Calu3 (cell line): ENCODE measurements around the gene RPS19. TPM values are rescaled to one million over a fixed set of nuclear protein-coding genes. Genes with fewer than 3 reads are reported as not detected.

Experiments
- BruUV-seq: library from RNA; stranded (reverse); fragments of 400-500 nt; replicated peaks from 2 replicates; lab custom pipeline; 2021; lab: Mats Ljungman, UMichigan
- CTCF ChIA-PET: fragments of 300-600 bp; sonication (Branson Sonifier 250); formaldehyde crosslinking; loops from one replicate; lab custom pipeline; 2022; ENCODE audit warnings: antibody characterized with exemption; lab: Charles Lee
- DNase-seq: peaks from one replicate; pipeline ENCODE4 v3.0.0; 2022
- H3K27ac Mint-ChIP-seq: one replicate; pipeline ENCODE4 v1.8.0; 2022; ENCODE audit warnings: mixed read lengths; ENCODE audit not compliant: unreplicated experiment
- H3K27me3 Mint-ChIP-seq: one replicate; pipeline ENCODE4 v1.8.0; 2022; ENCODE audit warnings: mixed read lengths; ENCODE audit not compliant: unreplicated experiment
- H3K36me3 Mint-ChIP-seq: one replicate; pipeline ENCODE4 v1.8.0; 2022; ENCODE audit warnings: mild to moderate bottlenecking, moderate library complexity, mixed read lengths; ENCODE audit not compliant: insufficient read depth, unreplicated experiment
- H3K4me1 Mint-ChIP-seq: one replicate; pipeline ENCODE4 v1.8.0; 2022; ENCODE audit warnings: mild to moderate bottlenecking, low read depth, mixed read lengths; ENCODE audit not compliant: unreplicated experiment
- H3K4me3 Mint-ChIP-seq: one replicate; pipeline ENCODE4 v1.8.0; 2022; ENCODE audit warnings: mild to moderate bottlenecking, low read depth, moderate library complexity, mixed read lengths; ENCODE audit not compliant: unreplicated experiment
- H3K9me3 Mint-ChIP-seq: one replicate; pipeline ENCODE4 v1.8.0; 2022; ENCODE audit warnings: low read depth, mixed read lengths; ENCODE audit not compliant: unreplicated experiment
- intact Hi-C: fragments of 100-400 bp; cut with micrococcal nuclease; formaldehyde crosslinking; loops from one replicate; pipeline ENCODE4 v1.10.0; 2022; ENCODE audit not compliant: unreplicated experiment
- total RNA-seq: library from RNA; stranded (reverse); gene quantifications from 2 replicates; pipeline ENCODE4 v1.2.3, GENCODE V29; 2022
- TF ChIP-seq, protein P1 (sequence below): fragments of 200-600 bp; IDR thresholded peaks from one replicate; pipeline ENCODE4 v1.8.0; 2022; ENCODE audit warnings: antibody characterized with exemption; ENCODE audit not compliant: unreplicated experiment

The RPS19 gene
- total RNA-seq, 1 experiment from 2014 or later: 2,220 TPM

DNA sequence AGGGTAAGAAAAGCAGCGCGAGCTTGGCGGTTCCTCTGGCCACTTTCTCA is 15.2 kb upstream of the RPS19 start, which contains the start of gene DMRTC2:
Gene DMRTC2 (plus strand): TSS at position 42 of the 50 bp plus-strand sequence. CDS start 2,387 bp downstream, outside the sequence.
- Mint-ChIP-seq H3K4me3 (no peak within 1 kb of the TSS), H3K9me3 (peaks cover 4% of the 10 kb centered on the region), H3K36me3 (no peaks in the 10 kb centered on the region), H3K4me1 (peaks cover 6% of the 10 kb centered on the region), H3K27me3 (peaks cover 73% of the 10 kb centered on the region), H3K27ac (no peak within 1 kb of the TSS)
- CTCF ChIA-PET: no interaction called here
- DNase-seq: no peak
- intact Hi-C loops: no loop called here
- TF ChIP-seq, protein P1, sequence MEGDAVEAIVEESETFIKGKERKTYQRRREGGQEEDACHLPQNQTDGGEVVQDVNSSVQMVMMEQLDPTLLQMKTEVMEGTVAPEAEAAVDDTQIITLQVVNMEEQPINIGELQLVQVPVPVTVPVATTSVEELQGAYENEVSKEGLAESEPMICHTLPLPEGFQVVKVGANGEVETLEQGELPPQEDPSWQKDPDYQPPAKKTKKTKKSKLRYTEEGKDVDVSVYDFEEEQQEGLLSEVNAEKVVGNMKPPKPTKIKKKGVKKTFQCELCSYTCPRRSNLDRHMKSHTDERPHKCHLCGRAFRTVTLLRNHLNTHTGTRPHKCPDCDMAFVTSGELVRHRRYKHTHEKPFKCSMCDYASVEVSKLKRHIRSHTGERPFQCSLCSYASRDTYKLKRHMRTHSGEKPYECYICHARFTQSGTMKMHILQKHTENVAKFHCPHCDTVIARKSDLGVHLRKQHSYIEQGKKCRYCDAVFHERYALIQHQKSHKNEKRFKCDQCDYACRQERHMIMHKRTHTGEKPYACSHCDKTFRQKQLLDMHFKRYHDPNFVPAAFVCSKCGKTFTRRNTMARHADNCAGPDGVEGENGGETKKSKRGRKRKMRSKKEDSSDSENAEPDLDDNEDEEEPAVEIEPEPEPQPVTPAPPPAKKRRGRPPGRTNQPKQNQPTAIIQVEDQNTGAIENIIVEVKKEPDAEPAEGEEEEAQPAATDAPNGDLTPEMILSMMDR: no peak
- BruUV-seq: no TSS peak

DNA sequence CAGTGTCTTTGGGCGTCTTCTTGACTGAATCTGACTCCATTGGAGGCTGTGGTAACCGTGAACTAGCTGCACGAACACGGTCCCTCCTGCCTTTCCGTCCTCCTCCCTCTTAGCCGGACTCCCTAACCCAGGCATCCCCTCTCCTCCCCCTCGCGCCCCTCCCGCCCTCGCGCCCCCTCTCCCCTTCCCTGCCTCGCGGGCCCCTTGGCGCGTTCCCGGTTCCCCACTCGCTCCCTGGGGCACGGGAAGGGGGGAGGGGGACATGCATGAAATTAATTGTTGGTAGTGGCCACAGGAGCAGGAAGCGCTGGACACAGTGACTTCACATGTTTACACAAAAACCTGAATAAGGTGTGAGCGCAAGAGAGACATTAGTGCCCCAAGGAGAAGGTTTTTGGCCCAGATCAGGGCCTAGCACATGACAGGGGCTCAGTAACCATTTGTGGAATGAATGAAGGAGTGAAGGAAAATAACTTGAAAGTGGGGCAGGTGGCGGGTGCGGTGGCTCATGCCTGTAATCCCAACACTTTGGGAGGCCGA is 14.9 kb upstream of the RPS19 start:
- TF ChIP-seq, protein P1: no peak
- peaks cover 73% of the 10 kb centered on the region for H3K27me3 Mint-ChIP-seq
- peaks cover 4% of the 10 kb centered on the region for H3K9me3 Mint-ChIP-seq
- CTCF ChIA-PET: no interaction called here
- BruUV-seq: no TSS peak
- no peak overlapping the region for H3K27ac Mint-ChIP-seq
- no peaks in the 10 kb centered on the region for H3K36me3 Mint-ChIP-seq
- H3K4me3 Mint-ChIP-seq: no peak overlapping the region
- peaks cover 6% of the 10 kb centered on the region for H3K4me1 Mint-ChIP-seq
- intact Hi-C loops: no loop called here
- DNase-seq: no peak

DNA sequence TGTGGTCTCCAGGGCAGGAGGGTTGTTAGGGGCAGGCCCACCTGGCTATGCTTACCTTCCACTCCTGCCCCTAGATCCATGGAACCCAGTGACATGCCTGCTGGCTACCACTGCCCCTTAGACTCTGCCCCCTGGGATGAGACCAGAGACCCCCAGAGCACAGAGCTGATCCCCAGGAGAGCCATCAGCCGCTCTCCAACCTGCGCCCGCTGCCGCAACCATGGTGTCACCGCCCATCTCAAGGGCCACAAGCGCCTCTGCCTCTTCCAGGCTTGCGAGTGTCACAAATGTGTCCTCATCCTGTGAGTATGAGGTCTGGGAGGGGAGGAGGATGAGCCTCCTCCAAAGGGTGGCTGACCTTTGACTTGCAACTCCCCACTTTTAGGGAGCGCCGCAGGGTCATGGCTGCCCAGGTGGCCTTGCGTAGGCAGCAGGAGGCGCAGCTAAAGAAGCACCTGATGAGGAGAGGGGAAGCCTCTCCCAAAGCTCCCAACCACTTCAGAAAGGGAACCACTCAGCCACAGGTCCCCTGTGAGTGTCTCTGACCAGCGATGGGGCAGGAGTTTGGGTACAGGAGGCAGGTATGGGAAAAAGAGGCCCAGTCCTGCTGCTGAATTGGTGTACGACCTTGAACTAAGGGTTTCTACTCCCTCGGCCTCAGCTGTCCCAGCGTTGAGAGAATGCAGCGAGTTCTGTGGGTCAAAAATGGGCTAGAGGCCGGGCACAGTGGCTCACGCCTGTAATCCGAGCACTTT is 12.5 kb upstream of the RPS19 start:
- no peak for DNase-seq
- peaks cover 6% of the 10 kb centered on the region for H3K4me1 Mint-ChIP-seq
- no TSS peak for BruUV-seq
- H3K27ac Mint-ChIP-seq: no peak overlapping the region
- H3K27me3 Mint-ChIP-seq: peaks cover 83% of the 10 kb centered on the region
- CTCF ChIA-PET: interaction anchor here (1.4 kb wide), 1 partner anchor 12 kb away, joined by 3 read pairs; no protein-coding TSS in a partner anchor
- H3K9me3 Mint-ChIP-seq: peaks cover 4% of the 10 kb centered on the region
- TF ChIP-seq, protein P1: no peak
- intact Hi-C loops: no loop called here
- no peak overlapping the region for H3K4me3 Mint-ChIP-seq
- H3K36me3 Mint-ChIP-seq: no peaks in the 10 kb centered on the region

DNA sequence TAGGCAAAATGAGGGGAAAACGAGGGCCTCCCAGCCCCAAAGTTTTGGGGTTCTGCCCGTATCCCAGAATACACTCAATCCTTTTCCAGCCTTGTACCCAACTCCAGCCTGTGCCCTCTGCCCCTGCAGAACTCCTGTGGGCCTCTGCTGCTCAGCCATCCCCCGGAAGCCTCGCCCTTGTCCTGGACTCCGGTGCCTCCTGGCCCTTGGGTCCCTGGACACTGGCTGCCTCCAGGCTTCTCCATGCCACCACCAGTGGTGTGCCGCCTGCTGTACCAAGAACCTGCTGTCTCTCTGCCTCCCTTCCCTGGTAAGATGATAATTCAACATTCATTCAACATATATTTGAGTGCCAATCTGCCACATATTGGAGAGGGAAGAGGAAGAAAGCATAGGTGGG is 11.4 kb upstream of the RPS19 start:
- TF ChIP-seq, protein P1: no peak
- Mint-ChIP-seq H3K4me3 (no peak overlapping the region), H3K4me1 (peaks cover under 1% of the 10 kb centered on the region), H3K27me3 (peaks cover 88% of the 10 kb centered on the region), H3K9me3 (peaks cover 4% of the 10 kb centered on the region), H3K36me3 (no peaks in the 10 kb centered on the region), H3K27ac (no peak overlapping the region)
- DNase-seq: no peak
- no TSS peak for BruUV-seq
- intact Hi-C loops: no loop called here
- CTCF ChIA-PET: interaction anchor here (0.6 kb wide), 1 partner anchor 328 kb away, joined by 3 read pairs; no protein-coding TSS in a partner anchor
